Smooth muscle cell (in vitro differentiated cells): ENCODE results near the gene ERF. TPM values are rescaled to one million over a fixed set of nuclear protein-coding genes. Genes with fewer than 3 reads are reported as not detected.

ENCODE experiments used
- DNase-seq: peaks from one replicate; lab custom pipeline; 2025; ENCODE audit not compliant: unreplicated experiment; lab: John Stamatoyannopoulos, UW
- H2AFZ ChIP-seq: fragments of 200-600 bp; sonication (generic); 2 replicates; pipeline ENCODE4 v1.6.0; 2016; ENCODE audit warnings: antibody characterized with exemption, low read depth, mild to moderate bottlenecking
- H3F3A ChIP-seq: fragments of 200-600 bp; sonication (generic); 2 replicates; pipeline ENCODE4 v1.6.0; 2017; ENCODE audit warnings: antibody characterized with exemption, low read depth
- H3K27ac ChIP-seq: fragments of 200-600 bp; sonication (generic); 2 replicates; pipeline ENCODE4 v1.5.1; 2016; ENCODE audit warnings: low read depth, mild to moderate bottlenecking
- H3K27me3 ChIP-seq: fragments of 200-600 bp; sonication (generic); 2 replicates; pipeline ENCODE4 v1.6.1; 2016; ENCODE audit warnings: low read depth, mild to moderate bottlenecking
- H3K36me3 ChIP-seq: fragments of 200-600 bp; sonication (generic); 2 replicates; pipeline ENCODE4 v1.5.1; 2016; ENCODE audit warnings: low read depth
- H3K4me1 ChIP-seq: fragments of 200-600 bp; sonication (generic); 2 replicates; pipeline ENCODE4 v1.5.1; 2016; ENCODE audit warnings: low read depth
- H3K4me2 ChIP-seq: fragments of 200-600 bp; sonication (generic); 2 replicates; pipeline ENCODE4 v1.6.0; 2016; ENCODE audit warnings: mild to moderate bottlenecking
- H3K4me3 ChIP-seq: fragments of 200-600 bp; sonication (generic); 2 replicates; pipeline ENCODE4 v1.5.1; 2016; ENCODE audit warnings: mild to moderate bottlenecking
- H3K79me2 ChIP-seq: fragments of 200-600 bp; sonication (generic); 2 replicates; pipeline ENCODE4 v1.6.0; 2016; ENCODE audit warnings: low read depth, mild to moderate bottlenecking
- H3K9ac ChIP-seq: fragments of 200-600 bp; sonication (generic); 2 replicates; pipeline ENCODE4 v1.6.0; 2016; ENCODE audit warnings: low read depth
- H3K9me3 ChIP-seq: fragments of 200-600 bp; sonication (generic); replicated peaks from 2 replicates; pipeline ENCODE4 v1.5.1; 2016; ENCODE audit warnings: low read depth
- H4K20me1 ChIP-seq: fragments of 200-600 bp; sonication (generic); 2 replicates; pipeline ENCODE4 v1.6.0; 2016; ENCODE audit warnings: low read depth
- WGBS: methylation state at CpG from one replicate; pipeline ENCODE4 v1.1.7; 2016; ENCODE audit warnings: low lambda C conversion rate; 5-methylcytosine and 5-hydroxymethylcytosine counted together
- polyA plus RNA-seq: library from polyadenylated mRNA; unstranded; fragments of >200 nt; fragmentation: Nextera tagmentation; extraction: Ambion mirVana; gene quantifications from 2 replicates; pipeline ENCODE4 v1.2.1, GENCODE V29; 2016
- total RNA-seq: library from RNA; depleted of rRNA; stranded (reverse); fragments of >200 nt; gene quantifications from 2 replicates; pipeline ENCODE4 v1.2.3, GENCODE V29; 2014
- TF ChIP-seq, protein P1 (sequence below): fragments of 200-600 bp; sonication (generic); IDR thresholded peaks from 2 replicates; pipeline ENCODE4 v1.5.1; 2017; ENCODE audit warnings: borderline replicate concordance, mild to moderate bottlenecking, antibody characterized with exemption; ENCODE audit not compliant: insufficient read depth, poor library complexity, severe bottlenecking

ERF gene
- total and polyA plus RNA-seq, 2 experiments from 2014 or later = 14.9 to 20.5 TPM

DNA sequence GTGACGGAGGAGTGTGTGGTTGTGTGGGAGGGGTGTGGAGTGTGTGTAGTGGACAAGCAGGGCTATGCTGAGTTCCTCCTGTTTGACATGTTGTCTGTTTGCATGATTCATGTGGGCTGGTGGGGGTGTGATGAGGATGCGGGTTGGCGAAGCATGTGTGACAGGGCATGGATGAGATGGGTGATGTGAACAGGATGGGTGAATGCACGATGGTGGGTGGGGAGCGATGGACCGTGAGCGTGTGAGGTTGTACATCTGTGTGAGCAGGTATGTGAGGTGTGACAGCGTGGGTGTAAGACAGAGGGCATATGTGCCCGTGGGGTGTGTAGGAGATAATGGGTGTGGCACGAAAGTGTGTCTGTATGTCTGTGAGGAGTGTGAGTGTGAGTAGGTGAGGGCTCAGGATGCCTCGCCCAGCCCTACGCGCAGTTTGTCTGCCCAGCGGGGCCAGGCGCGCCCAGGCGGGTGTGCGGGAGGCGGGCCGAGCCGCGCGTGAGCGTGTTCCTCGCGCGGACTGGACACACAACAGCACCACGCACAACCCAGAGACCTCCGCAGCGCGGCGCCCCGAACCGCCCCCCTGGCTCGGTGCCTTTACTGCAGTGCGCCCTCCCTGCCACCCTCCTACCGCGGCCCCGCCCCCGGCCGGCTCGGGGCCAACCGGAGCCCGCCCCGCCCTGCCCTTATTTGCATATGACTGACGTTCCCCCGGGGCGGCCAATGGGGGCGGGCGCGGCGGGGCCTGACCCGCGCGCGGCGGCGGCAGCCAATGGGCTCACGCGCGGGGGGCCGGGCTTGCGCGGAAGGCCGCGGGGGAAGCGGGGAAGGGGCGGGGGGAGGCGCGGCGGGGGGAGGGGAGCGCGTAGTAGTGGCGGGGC, 28.5 kb upstream of the ERF start:
- peaks cover 33% of the 10 kb centered on the region for H3F3A ChIP-seq
- peak overlapping the region; percentile 40 for H3K4me3 ChIP-seq
- peak overlapping the region; percentile 97 for H3K27ac ChIP-seq
- TF ChIP-seq, protein P1, sequence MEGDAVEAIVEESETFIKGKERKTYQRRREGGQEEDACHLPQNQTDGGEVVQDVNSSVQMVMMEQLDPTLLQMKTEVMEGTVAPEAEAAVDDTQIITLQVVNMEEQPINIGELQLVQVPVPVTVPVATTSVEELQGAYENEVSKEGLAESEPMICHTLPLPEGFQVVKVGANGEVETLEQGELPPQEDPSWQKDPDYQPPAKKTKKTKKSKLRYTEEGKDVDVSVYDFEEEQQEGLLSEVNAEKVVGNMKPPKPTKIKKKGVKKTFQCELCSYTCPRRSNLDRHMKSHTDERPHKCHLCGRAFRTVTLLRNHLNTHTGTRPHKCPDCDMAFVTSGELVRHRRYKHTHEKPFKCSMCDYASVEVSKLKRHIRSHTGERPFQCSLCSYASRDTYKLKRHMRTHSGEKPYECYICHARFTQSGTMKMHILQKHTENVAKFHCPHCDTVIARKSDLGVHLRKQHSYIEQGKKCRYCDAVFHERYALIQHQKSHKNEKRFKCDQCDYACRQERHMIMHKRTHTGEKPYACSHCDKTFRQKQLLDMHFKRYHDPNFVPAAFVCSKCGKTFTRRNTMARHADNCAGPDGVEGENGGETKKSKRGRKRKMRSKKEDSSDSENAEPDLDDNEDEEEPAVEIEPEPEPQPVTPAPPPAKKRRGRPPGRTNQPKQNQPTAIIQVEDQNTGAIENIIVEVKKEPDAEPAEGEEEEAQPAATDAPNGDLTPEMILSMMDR = no peak
- no peaks in the 10 kb centered on the region for H3K36me3 ChIP-seq
- no peaks in the 10 kb centered on the region for H3K9me3 ChIP-seq
- peak overlapping the region; percentile 49 for H3K9ac ChIP-seq
- H3K4me2 ChIP-seq = peak overlapping the region; percentile 95
- peaks cover 12% of the 10 kb centered on the region for H3K79me2 ChIP-seq
- no peaks in the 10 kb centered on the region for H3K27me3 ChIP-seq
- peaks cover 36% of the 10 kb centered on the region for H3K4me1 ChIP-seq
- peaks cover 42% of the 10 kb centered on the region for H4K20me1 ChIP-seq
- peak; percentile 90 for DNase-seq
- no peak overlapping the region for H2AFZ ChIP-seq
- WGBS = 10% methylated on average over 11 of the region's 74 CpGs

DNA sequence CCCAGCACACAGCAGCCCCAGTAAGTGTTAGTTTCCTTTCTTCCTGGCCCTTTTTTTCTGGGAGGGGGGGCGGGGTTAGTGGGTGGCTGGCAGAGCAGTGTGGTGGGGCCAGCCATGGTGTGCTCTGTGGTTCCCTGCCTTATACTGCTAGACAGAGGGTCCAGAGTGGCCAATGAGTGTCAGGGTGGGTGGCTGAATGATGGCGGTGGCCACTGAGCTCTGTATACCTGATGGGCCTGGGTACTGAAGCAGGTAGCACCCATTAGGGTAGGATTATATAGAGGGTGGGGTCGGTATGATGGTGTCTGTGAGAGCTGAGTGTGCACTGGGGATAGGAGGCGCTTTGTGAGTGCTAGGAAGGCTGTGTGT, 27.9 kb upstream of the ERF start:
- Histone ChIP-seq H3K27me3 (no peaks in the 10 kb centered on the region), H3K4me2 (peak overlapping the region; percentile 95), H3K36me3 (no peaks in the 10 kb centered on the region), H3K27ac (peak overlapping the region; percentile 97), H3K4me3 (peak overlapping the region; percentile 40), H2AFZ (no peak overlapping the region), H3K4me1 (peaks cover 37% of the 10 kb centered on the region), H4K20me1 (peaks cover 38% of the 10 kb centered on the region), H3K79me2 (peaks cover 12% of the 10 kb centered on the region), H3K9me3 (no peaks in the 10 kb centered on the region), H3K9ac (no peak overlapping the region), H3F3A (peaks cover 36% of the 10 kb centered on the region)
- DNase-seq = no peak
- TF ChIP-seq, protein P1 = no peak
- 43% methylated on average over 4 of the region's 4 CpGs for WGBS

DNA sequence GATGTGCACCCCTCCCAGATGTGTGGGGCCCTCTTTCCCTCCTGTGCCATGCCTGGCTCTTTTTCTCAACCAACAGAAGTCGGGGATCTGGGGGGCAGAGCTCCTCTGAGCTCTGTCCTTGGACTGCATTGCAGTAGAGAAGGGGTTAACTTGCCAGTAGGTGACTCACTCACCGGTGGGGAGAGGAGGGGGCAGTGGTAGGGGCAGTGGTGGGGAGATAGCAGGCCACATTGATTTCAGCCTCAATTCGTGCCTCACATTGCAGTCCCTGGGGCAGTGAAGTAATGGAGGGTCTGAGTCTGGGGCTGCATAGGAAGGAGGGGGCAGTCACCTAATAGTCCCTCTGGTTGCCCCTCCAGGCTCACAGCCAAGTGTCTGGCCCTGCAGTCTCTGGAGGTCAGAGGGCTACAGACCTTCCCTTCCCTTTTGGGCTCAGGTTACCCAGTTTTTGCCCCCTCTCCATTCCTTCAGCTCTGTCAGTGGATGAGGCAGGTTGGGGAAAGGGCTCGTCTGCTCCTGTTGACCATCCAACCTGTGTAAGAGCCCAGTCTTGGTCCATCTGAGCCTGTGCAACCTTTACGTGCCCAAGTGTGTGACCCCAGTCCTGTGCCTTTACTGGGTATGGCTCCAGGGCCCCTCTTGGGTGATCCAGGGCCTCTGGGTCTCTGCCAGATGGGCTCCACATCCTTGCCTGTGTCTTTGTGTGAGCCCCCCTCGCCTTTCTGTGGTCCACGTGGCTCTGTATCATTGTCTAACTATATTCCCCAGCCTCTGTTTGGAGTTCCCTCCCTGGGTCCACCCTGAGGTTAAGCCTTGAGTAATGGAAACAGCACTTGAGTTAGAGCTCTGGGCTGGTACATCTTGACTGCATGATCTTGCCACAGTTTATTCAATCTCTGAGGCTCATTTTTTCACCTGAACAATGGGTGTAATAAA, 27.2 kb upstream of the ERF start:
- 13% methylated on average over 7 of the region's 7 CpGs for WGBS
- Histone ChIP-seq H3F3A (peaks cover 36% of the 10 kb centered on the region), H3K79me2 (peaks cover 12% of the 10 kb centered on the region), H3K4me2 (peak overlapping the region; percentile 95), H3K9ac (peak overlapping the region; percentile 78), H3K4me1 (peaks cover 43% of the 10 kb centered on the region), H3K27me3 (no peaks in the 10 kb centered on the region), H3K27ac (peak overlapping the region; percentile 97), H3K36me3 (no peaks in the 10 kb centered on the region), H2AFZ (no peak overlapping the region), H4K20me1 (peaks cover 40% of the 10 kb centered on the region), H3K4me3 (peak overlapping the region; percentile 94), H3K9me3 (no peaks in the 10 kb centered on the region)
- DNase-seq = no peak
- TF ChIP-seq, protein P1 = no peak
